Mucosa of gallbladder (tissue), 1 donor: ENCODE data around the gene EREG. TPM values are rescaled to one million over a fixed set of nuclear protein-coding genes. Genes with fewer than 3 reads are reported as not detected.

Source experiments
- DNase-seq: peaks from one replicate; pipeline ENCODE4 v3.0.0-alpha.2; 2020; ENCODE audit warnings: low spot score
- total RNA-seq: library from RNA; stranded (reverse); gene quantifications from one replicate; pipeline ENCODE4 v1.2.1, GENCODE V29; 2021
- donor health status: DM: no; HTN: no; CAD: no.

Gene EREG
- total RNA-seq, 1 donor from 2014 or later, result 5.7 TPM

GRCh38 chr4:74426101-74426500, 61.2 kb downstream of the EREG start:
- DNase-seq, result no peak

DNA sequence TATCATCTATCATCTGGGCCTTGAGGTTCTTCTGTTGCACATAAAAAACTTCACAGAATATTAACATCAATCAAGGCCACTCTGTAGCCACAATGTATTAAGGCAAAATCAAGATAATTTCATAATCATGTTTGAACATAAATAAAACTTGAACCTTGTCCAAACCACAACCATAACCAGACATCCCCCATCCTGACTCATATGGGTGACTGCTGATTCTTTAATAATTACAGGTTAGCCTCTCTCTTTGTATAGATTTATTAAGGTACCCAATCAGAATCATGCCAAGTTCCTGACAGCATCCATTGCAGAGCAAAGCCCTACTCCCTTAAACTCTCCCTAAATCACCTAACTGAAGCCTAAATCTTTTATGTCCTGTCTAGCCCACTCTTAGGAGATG, 63.3 kb downstream of the EREG start:
- no peak for DNase-seq

- no peak for DNase-seq
Observed at GRCh38 chr4:74431113-74431826, 66.3 kb downstream of the EREG start.

- DNase-seq, result no peak
Observed at GRCh38 chr4:74433043-74433442, 68.1 kb downstream of the EREG start.

DNA sequence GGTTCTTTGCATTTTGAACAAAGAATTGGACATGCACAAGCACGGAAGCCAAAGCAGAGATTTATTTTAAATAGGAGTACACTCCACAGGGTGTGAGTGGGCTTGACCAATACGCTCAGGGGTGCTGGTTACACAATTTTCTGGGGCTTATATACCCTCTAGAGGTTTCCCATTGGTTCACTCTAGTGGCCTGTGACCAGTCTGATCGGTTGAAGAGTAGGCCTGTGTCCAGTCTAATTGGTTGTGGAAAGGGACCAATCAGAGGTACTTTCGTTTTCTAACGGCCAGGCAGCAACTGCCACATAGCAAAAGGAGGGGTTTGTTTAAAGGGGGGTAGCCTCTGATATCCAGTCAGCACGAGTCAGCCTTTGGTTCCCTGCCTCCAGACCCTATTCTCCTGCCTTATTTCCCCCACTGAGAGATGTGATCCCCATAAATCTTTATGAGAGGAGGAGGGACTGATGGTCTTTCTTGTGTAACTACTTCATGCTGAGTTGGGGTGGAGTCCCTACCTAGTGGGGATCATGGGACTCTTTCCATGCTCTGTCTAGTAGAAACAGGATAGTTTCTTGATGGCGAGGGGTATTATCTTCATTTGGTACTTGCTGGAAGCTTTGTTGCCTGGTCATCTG, 68.7 kb downstream of the EREG start:
- DNase-seq, result no peak

DNA sequence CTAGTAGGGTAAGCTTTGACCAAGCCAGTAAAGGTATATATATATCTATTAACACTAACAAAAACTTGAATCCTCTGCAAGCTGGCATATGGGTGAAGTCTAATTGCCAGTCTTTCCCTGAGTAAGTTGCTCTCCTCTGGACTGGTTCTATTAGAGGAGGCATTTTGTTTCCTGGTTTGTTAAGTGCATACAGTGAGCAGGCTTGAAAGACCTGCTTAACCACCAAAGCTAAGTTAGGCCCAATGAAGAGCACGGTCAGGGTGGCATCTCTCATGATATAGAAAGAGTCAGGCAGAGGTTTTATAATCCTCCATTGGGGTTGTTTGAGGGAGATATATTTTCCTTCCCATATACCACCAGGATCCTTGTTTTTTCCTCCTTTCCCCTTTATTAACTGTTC, 70.4 kb downstream of the EREG start:
- DNase-seq, result no peak

DNA sequence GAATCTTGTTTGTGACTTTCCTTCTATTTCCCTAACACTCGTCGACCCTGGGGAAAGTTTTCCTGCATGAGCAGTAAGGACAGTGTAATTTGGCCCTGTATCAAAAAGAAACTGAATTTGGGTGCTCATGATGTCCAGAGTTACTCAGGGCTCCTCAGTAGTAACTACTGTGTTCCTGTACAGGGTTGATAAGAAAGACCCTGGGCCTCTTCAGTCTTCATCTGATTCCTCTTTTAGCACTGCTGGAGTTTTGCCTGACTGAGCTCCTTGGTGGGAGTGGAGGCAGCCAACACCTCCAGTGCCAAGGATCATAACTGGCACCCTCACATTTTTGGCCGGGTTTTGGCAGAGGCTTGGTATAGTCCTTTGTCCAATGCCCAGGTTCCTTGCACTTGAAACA, 72.9 kb downstream of the EREG start:
- DNase-seq, result no peak

Other genes starting within 250 kb of the EREG start
- 6.8 TPM for gene MTHFD2L, start 207.0 kb upstream of the EREG start, total RNA-seq
- gene EPGN, start 56.7 kb upstream of the EREG start, total RNA-seq, result not detected
- 9.9 TPM for gene AREG, start 80.0 kb downstream of the EREG start, total RNA-seq